Mucosa of stomach (tissue), 1 donor: Measurements from ENCODE around the gene PXDN.

Experiments
- H3K27me3 ChIP-seq: one replicate; pipeline ENCODE4 v1.7.0; 2013; ENCODE audit warnings: mild to moderate bottlenecking, low read length; ENCODE audit not compliant: control insufficient read depth, insufficient read depth
- H3K36me3 ChIP-seq: one replicate; pipeline ENCODE4 v1.7.0; 2013; ENCODE audit warnings: low read length; ENCODE audit not compliant: control insufficient read depth, insufficient read depth
- H3K4me1 ChIP-seq: one replicate; pipeline ENCODE4 v1.7.0; 2013; ENCODE audit warnings: mild to moderate bottlenecking, low read length; ENCODE audit not compliant: control insufficient read depth, insufficient read depth
- H3K4me3 ChIP-seq: one replicate; pipeline ENCODE4 v1.7.0; 2013; ENCODE audit warnings: low read length
- H3K9ac ChIP-seq: one replicate; pipeline ENCODE4 v1.7.0; 2013; ENCODE audit warnings: mild to moderate bottlenecking, low read length, moderate library complexity
- H3K9me3 ChIP-seq: one replicate; pipeline ENCODE4 v1.7.0; 2013; ENCODE audit warnings: mild to moderate bottlenecking, low read length, moderate library complexity; ENCODE audit not compliant: control insufficient read depth
- donor health status: Pancreatic carcinoma.

PXDN gene

GRCh38 chr2:1652034-1652790 is 92.1 kb downstream of the PXDN start:
- Histone ChIP-seq H3K4me3 (no peak overlapping the region), H3K27me3 (no peaks in the 10 kb centered on the region), H3K4me1 (peaks cover 6% of the 10 kb centered on the region), H3K9me3 (no peaks in the 10 kb centered on the region), H3K9ac (no peak overlapping the region), H3K36me3 (no peaks in the 10 kb centered on the region)

GRCh38 chr2:1651121-1652033 is 92.9 kb downstream of the PXDN start:
- H3K27me3 ChIP-seq: no peaks in the 10 kb centered on the region
- peaks cover 6% of the 10 kb centered on the region for H3K4me1 ChIP-seq
- H3K9ac ChIP-seq: no peak overlapping the region
- H3K4me3 ChIP-seq: no peak overlapping the region
- H3K9me3 ChIP-seq: no peaks in the 10 kb centered on the region
- H3K36me3 ChIP-seq: no peaks in the 10 kb centered on the region

- no peaks in the 10 kb centered on the region for H3K27me3 ChIP-seq
- no peaks in the 10 kb centered on the region for H3K9me3 ChIP-seq
- no peak overlapping the region for H3K9ac ChIP-seq
- peaks cover 6% of the 10 kb centered on the region for H3K4me1 ChIP-seq
- H3K36me3 ChIP-seq: no peaks in the 10 kb centered on the region
- H3K4me3 ChIP-seq: no peak overlapping the region
These were observed 94.0 kb downstream of the PXDN start for GRCh38 chr2:1650085-1650872.

GRCh38 chr2:1649103-1650084 is 94.9 kb downstream of the PXDN start:
- Histone ChIP-seq H3K4me3 (no peak overlapping the region), H3K36me3 (no peaks in the 10 kb centered on the region), H3K9me3 (no peaks in the 10 kb centered on the region), H3K27me3 (no peaks in the 10 kb centered on the region), H3K9ac (no peak overlapping the region), H3K4me1 (peaks cover 6% of the 10 kb centered on the region)

GRCh38 chr2:1648241-1649102 is 95.8 kb downstream of the PXDN start:
- Histone ChIP-seq H3K4me3 (no peak overlapping the region), H3K36me3 (no peaks in the 10 kb centered on the region), H3K9me3 (no peaks in the 10 kb centered on the region), H3K4me1 (peaks cover 6% of the 10 kb centered on the region), H3K9ac (no peak overlapping the region), H3K27me3 (no peaks in the 10 kb centered on the region)

GRCh38 chr2:1647417-1648240 is 96.7 kb downstream of the PXDN start:
- Histone ChIP-seq H3K9me3 (no peaks in the 10 kb centered on the region), H3K27me3 (no peaks in the 10 kb centered on the region), H3K4me3 (no peak overlapping the region), H3K9ac (no peak overlapping the region), H3K36me3 (no peaks in the 10 kb centered on the region), H3K4me1 (no peaks in the 10 kb centered on the region)

- Histone ChIP-seq H3K9ac (no peak overlapping the region), H3K27me3 (no peaks in the 10 kb centered on the region), H3K4me1 (no peaks in the 10 kb centered on the region), H3K36me3 (no peaks in the 10 kb centered on the region), H3K4me3 (no peak overlapping the region), H3K9me3 (no peaks in the 10 kb centered on the region)
These were observed 98.4 kb downstream of the PXDN start for GRCh38 chr2:1645761-1646476.

GRCh38 chr2:1644427-1644826 is 99.9 kb downstream of the PXDN start:
- H3K27me3 ChIP-seq: no peaks in the 10 kb centered on the region
- H3K9ac ChIP-seq: no peak overlapping the region
- H3K9me3 ChIP-seq: no peaks in the 10 kb centered on the region
- H3K4me3 ChIP-seq: no peak overlapping the region
- H3K36me3 ChIP-seq: no peaks in the 10 kb centered on the region
- no peaks in the 10 kb centered on the region for H3K4me1 ChIP-seq

GRCh38 chr2:1642993-1643619 is 101.2 kb downstream of the PXDN start:
- Histone ChIP-seq H3K9ac (no peak overlapping the region), H3K4me1 (no peaks in the 10 kb centered on the region), H3K9me3 (no peaks in the 10 kb centered on the region), H3K4me3 (no peak overlapping the region), H3K36me3 (no peaks in the 10 kb centered on the region), H3K27me3 (no peaks in the 10 kb centered on the region)
